NCI-H1092 treated with DMSO at 0.1 percent for 48 hours (cell line): ENCODE measurements around the gene TAB2.
"Not testable (repeated sequence)": the region's sequence is repeated elsewhere in the genome, so short reads cannot be mapped to it uniquely, and the experiment has no call there.

Source experiments
- DNase-seq: peaks from one replicate; lab custom pipeline; 2025; lab: John Stamatoyannopoulos, UW

Gene TAB2

DNA sequence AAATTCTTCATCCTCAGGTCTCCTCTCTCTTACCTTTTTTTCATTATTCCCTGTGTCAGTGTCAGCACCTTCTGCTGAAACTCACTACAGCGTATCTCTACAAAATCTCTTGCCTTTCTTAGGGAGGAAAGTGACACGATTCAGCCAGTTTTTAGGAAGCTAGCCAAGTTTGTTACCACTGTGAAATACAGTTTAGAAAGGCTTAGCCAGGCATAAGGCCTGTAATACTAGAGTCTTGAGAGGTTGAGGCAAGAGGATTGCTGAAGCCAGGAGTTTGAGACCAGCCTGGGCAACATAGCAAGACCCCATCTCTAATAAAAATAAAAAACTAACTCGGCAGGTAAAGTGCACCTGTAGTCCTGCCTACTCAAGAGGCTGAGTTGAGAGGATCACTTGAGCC lies 16.7 kb downstream of the TAB2 start:
- DNase-seq = no peak

DNA sequence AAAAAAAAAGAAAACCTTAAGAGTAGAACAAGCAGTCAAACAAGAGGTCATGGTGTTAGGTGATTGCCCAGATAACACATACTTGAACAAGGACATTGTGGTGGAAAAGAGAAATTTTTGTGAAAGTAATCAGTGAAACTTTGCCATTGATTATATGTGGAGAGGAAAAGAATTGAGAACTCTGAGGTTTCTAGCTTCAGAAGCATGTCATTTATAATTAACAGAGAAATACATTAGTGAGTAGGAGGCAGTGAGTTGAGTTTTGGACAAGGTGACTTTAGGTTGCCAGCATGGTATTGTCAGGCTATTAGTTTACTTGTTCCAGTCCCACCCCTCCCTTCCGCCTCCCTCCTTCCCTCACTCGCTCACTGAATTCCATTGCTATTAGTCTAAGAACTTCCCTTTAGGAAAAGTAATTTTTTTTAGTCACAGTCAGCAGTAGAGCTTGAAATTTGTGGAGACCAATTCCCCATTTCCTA lies 17.2 kb downstream of the TAB2 start:
- DNase-seq = no peak

DNA sequence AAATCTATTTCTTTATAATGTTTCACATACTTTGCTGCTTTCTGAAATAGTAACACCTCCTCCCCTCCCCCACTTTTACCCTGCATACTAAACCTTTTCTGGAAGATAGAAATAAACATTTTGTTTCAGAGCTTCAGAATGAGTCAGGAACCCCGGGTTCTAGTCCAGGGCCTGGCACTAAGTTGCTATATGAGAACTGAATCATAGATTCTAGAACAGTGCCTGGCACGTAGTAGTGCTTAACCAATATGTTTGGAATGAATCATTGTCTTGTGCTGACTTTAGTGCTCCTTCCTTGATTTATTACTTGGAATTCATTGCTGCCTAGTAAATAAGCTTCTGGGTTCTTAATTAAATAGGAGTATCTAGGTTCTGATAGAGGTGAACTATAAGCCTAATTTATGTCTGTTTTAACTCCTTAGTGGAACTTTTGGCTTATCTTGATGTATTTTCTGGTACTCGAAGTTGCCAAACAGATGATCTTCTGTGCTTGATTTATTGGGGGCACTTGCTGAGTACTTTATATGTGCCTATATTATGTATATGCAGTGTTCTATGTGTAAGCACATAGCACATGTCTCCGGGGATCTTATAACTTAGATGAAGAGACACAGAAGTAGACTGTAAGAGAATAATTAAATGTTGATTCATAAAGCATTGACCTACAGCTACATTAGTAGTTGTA lies 18.6 kb downstream of the TAB2 start:
- DNase-seq = no peak

- no peak for DNase-seq
Measured at GRCh38 chr6:149336609-149336928, 19.1 kb downstream of the TAB2 start.

GRCh38 chr6:149337320-149337719 lies 19.8 kb downstream of the TAB2 start:
- DNase-seq = no peak

DNA sequence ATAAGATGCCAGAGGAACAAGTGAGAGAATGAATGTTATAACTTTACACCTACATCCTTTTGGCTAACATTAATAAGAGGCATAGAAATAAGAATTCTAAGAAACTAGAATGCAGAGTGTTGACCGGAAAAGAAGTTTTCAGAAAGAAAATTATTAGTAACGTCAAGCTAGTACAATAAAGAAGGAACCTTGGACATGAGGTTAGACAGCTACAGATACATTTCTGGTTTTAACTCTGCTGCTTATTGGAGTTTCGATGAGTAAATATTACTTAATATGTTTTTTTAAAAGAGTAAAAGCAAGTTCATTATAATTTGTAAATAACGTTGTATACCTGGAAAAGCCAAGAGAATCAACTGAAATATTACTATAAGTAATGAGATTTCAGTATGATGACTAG lies 22.7 kb downstream of the TAB2 start:
- no peak for DNase-seq

DNA sequence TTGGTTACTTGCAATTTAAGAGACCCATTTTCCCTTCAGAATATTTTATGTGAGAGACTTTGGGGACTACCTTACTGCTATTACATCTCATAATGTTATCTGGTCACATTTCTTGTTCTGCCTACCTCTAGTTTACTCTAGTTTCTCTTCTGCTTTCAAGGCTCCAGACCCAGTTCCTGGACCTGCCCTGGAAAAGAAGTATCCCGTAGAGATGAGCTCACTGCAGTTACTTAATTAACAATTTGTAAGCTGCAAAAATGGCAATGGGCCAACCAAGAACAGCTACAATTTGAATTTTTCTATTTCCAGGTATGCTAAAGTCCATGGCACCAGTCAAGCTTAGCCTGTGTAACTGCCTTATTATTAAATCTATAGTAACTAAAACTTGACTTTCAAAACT lies 25.0 kb downstream of the TAB2 start:
- no peak for DNase-seq

DNA sequence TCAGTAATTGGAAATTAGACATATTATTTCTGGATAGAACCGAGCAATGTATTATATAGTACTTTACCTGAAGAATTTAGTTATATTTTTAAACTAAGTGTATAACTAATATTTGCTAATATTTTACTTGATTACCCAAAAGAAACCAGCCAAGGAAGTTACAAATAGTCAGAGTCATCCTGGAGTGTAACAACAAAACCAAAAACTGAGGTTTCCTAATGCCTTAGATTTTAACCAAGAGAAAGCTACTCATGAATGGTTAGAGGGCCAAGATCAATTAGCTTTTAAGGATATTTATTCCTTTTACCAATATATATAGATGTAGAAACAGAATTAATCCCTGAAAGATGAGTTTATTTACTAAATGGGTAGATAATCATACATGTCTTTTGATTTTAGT lies 26.0 kb downstream of the TAB2 start:
- DNase-seq = no peak

DNA sequence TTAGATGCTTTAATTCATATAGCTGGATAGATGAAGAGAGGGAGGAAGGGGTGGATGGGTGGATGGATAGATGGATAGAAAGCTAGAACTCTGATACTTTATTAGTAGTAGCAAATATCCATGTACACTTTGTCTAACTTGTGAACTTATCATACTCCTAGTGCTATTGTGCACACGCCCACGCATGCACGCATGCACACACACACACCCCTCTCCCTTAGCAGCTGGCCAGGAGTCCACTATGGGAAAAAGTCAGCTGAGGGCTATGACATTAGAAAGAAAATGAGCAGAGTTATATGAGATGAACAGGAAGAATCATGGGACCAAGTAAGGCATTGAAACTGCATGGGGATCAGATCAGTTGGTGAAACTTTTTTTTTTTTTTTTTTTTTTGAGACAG lies 28.6 kb downstream of the TAB2 start:
- no peak for DNase-seq

- no peak for DNase-seq
Measured at GRCh38 chr6:149347067-149347466, 29.6 kb downstream of the TAB2 start.

- DNase-seq = not testable (repeated sequence)
Measured at GRCh38 chr6:149349279-149349678, 31.8 kb downstream of the TAB2 start.

- peak; percentile 27 for DNase-seq
Measured at GRCh38 chr6:149354009-149354408, 36.5 kb downstream of the TAB2 start.

DNA sequence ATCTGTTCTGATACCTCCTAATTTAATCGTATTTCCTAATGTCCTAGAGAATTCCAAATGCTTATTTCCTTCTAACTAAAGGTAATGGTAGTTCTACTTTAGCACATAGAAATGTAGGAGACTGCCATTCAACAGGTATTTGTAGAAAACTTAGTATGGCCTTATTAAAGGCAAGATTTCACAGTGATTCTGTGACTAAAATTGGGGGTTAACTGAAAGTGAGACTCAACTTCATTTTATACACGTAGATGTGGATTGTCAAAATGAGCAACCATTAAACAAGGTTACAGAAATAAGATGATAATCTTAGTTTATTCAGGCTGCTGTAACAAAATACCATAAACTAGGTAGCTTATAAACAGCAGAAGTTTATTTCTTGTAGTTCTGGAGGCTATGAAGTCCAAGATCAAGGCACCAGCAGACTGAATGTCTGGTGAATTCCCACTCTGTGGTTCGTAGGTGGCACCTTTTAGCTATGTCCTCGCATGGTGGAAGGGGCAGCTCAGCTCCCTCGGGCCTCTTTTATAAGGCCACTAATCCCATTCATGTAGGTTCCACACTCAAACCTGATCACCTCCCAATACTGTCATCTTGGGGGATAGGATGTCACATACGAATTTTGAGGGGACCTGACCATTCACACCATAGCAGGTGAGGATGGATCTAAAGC lies 38.7 kb downstream of the TAB2 start:
- DNase-seq = no peak

- DNase-seq = no peak
Measured at GRCh38 chr6:149357726-149358538, 40.4 kb downstream of the TAB2 start.

GRCh38 chr6:149359440-149359839 lies 41.9 kb downstream of the TAB2 start:
- no peak for DNase-seq

DNA sequence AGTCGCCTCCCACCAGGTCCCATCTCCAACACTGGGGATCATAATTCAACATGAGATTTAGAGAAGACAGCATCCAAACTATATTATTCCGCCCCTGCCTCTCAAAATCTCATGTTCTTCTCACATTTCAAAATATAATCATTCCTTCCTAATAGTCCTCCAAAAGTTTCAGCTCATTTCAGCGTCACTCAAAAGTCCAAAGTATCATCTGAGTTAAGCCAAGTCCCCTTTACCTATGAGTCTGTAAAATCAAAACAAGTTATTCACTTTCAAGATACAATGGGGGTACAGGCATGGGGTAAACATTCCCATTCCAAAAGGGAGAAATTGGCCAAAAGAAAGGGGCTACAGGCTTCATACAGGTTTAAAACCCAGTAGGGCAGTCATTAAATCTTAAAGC lies 43.0 kb downstream of the TAB2 start:
- DNase-seq = no peak

DNA sequence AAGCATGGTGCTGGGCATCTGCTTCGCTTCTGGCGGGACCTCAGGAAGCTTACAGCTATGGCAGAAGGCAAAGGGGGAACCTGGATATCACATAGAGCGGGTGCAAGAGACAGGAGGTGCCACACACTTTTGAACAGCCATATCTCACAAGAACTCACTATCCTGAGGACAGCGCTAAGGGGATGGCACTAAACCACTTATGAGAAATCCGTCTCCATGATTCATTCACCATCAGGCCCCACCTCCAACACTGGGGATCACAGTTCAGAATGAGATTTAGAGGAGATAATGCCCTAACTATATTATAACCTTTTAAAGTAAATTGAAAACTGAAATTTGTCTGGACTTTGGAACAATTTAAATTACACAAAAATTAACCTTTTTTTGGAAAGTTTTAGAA lies 44.8 kb downstream of the TAB2 start:
- DNase-seq = no peak

- DNase-seq = no peak
Measured at GRCh38 chr6:149363154-149363553, 45.6 kb downstream of the TAB2 start.

DNA sequence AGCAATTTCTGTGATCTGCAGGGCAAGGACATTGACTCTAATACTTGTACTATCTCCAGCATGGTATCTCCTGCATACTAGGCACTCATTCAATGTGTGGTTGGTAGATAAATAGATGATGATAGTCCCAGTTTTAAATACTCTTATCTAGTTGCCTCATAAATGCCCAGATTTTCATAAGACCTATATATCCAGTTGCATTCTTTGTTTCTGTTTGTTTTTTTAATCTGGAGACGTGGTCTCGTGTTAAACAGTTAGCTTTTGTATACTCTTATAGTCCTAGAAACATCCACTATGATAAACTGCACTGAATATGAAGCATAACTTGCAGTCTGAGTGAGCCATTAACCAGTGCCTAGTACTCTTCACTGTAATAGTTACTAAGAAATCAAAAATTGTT lies 47.0 kb downstream of the TAB2 start:
- DNase-seq = no peak

DNA sequence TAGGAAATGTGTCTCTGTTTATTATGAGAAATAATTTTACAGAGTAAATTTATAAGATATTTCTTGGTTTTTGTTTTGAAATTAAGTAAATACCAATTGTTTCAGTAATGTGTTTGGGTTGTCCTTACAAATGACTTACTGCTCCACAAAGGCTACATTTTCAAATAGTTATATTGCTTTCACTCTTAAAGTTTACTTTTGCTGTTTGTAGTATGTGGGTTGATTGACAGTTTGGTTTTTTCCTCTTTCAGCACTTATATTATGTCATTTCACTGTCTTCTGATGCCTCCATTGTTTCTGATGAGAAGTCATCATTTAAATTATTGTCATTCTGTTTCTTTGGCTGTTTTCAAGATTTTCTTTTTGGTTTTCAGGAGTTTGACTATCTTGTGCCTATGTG lies 47.7 kb downstream of the TAB2 start:
- DNase-seq = no peak

GRCh38 chr6:149366267-149366921 lies 48.9 kb downstream of the TAB2 start:
- no peak for DNase-seq

GRCh38 chr6:149368065-149368464 lies 50.6 kb downstream of the TAB2 start:
- DNase-seq = no peak

DNA sequence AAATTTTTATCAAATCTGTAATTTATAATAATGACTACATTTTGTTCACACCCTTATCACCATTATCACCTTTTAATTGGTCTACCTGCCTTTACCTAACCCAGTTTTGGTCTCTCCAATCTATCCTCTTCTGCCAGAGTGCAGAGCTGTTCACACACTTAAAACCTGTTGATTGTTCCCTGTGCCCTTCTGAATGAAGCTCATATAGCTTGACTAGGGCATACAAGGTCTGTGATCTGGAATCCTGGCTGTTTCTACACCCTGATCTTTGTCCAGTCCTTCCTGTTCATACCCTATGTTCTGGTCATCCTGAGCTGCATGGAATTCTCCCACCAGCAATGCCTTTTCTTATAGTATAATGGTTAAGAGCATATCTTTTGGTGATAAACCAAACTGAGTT lies 53.6 kb downstream of the TAB2 start:
- DNase-seq = no peak
